ENCODE measurements around the gene MCM5.

GRCh38 chr22:35373781-35374180, 26.2 kb upstream of the MCM5 start:
- TF ChIP-seq EP300 (IDR thresholded peaks at IDR 0.05) (no peak), CTCF (IDR thresholded peaks at IDR 0.05) (no peak), POLR2A (IDR thresholded peaks at IDR 0.05) (no peak)
